Type B pancreatic cell (in vitro differentiated cells): Measurements from ENCODE around the gene SSBP3. TPM values are rescaled to one million over a fixed set of nuclear protein-coding genes. Genes with fewer than 3 reads are reported as not detected.
A peak's percentile ranks its signal among the peaks of the same experiment; 100 is the strongest.

Experiments
- DNase-seq: peaks from one replicate; pipeline ENCODE4 v3.0.0; 2021; ENCODE audit warnings: mixed read lengths; ENCODE audit not compliant: unreplicated experiment; ENCODE audit errors: extremely low spot score
- H3K27ac Mint-ChIP-seq: 2 replicates; pipeline ENCODE4 v1.8.0; 2021; ENCODE audit warnings: mild to moderate bottlenecking, mixed read lengths
- H3K27me3 Mint-ChIP-seq: 2 replicates; pipeline ENCODE4 v1.8.0; 2021; ENCODE audit warnings: mixed read lengths
- H3K36me3 Mint-ChIP-seq: 2 replicates; pipeline ENCODE4 v1.8.0; 2021; ENCODE audit warnings: mixed read lengths
- H3K4me1 Mint-ChIP-seq: one replicate; pipeline ENCODE4 v1.8.0; 2021; ENCODE audit warnings: mixed read lengths; ENCODE audit not compliant: unreplicated experiment
- H3K4me3 Mint-ChIP-seq: 2 replicates; pipeline ENCODE4 v1.8.0; 2021; ENCODE audit warnings: mild to moderate bottlenecking, mixed read lengths
- H3K9me3 Mint-ChIP-seq: 2 replicates; pipeline ENCODE4 v1.8.0; 2021; ENCODE audit warnings: mixed read lengths
- total RNA-seq: library from RNA; stranded (reverse); gene quantifications from 2 replicates; pipeline ENCODE4 v1.2.1, GENCODE V29; 2021; ENCODE audit warnings: low replicate concordance
- TF ChIP-seq, protein P1 (sequence below): fragments of 200-600 bp; sonication (generic); conservative IDR thresholded peaks from 2 replicates; pipeline ENCODE4 v1.5.0; 2021; ENCODE audit warnings: antibody characterized with exemption, mild to moderate bottlenecking

Gene SSBP3
- total RNA-seq, 1 donor from 2014 or later = 129 TPM

DNA sequence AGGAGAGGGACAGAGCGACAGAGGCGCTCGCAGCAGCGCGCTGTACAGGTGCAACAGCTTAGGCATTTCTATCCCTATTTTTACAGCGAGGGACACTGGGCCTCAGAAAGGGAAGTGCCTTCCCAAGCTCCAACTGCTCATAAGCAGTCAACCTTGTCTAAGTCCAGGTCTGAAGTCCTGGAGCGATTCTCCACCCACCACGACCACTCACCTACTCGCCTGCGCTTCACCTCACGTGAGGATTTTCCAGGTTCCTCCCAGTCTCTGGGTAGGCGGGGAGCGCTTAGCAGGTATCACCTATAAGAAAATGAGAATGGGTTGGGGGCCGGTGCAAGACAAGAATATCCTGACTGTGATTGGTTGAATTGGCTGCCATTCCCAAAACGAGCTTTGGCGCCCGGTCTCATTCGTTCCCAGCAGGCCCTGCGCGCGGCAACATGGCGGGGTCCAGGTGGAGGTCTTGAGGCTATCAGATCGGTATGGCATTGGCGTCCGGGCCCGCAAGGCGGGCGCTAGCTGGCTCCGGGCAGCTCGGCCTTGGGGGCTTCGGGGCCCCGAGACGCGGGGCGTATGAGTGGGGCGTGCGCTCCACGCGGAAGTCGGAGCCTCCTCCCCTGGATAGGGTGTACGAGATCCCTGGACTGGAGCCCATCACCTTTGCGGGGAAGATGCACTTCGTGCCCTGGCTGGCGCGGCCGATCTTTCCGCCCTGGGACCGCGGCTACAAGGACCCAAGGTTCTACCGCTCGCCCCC, 206.3 kb downstream of the SSBP3 start, which contains the start of the genes CYB5RL and MRPL37:
CYB5RL (minus strand) TSS at position 266 of the 754 bp plus-strand sequence. CDS start 4,414 bp downstream, outside the sequence.
MRPL37 (plus strand) TSS at position 403 of the 754 bp plus-strand sequence; CDS start at position 480, 77 bp downstream.
- Mint-ChIP-seq H3K27me3 (no peaks in the 10 kb centered on the region), H3K36me3 (no peaks in the 10 kb centered on the region), H3K4me3 (peak within 1 kb of the TSS; percentile 97), H3K9me3 (no peaks in the 10 kb centered on the region), H3K4me1 (peaks cover 24% of the 10 kb centered on the region), H3K27ac (peak within 1 kb of the TSS; percentile 87)
- TF ChIP-seq, protein P1, sequence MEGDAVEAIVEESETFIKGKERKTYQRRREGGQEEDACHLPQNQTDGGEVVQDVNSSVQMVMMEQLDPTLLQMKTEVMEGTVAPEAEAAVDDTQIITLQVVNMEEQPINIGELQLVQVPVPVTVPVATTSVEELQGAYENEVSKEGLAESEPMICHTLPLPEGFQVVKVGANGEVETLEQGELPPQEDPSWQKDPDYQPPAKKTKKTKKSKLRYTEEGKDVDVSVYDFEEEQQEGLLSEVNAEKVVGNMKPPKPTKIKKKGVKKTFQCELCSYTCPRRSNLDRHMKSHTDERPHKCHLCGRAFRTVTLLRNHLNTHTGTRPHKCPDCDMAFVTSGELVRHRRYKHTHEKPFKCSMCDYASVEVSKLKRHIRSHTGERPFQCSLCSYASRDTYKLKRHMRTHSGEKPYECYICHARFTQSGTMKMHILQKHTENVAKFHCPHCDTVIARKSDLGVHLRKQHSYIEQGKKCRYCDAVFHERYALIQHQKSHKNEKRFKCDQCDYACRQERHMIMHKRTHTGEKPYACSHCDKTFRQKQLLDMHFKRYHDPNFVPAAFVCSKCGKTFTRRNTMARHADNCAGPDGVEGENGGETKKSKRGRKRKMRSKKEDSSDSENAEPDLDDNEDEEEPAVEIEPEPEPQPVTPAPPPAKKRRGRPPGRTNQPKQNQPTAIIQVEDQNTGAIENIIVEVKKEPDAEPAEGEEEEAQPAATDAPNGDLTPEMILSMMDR = no peak
- DNase-seq = peak; percentile 90

DNA sequence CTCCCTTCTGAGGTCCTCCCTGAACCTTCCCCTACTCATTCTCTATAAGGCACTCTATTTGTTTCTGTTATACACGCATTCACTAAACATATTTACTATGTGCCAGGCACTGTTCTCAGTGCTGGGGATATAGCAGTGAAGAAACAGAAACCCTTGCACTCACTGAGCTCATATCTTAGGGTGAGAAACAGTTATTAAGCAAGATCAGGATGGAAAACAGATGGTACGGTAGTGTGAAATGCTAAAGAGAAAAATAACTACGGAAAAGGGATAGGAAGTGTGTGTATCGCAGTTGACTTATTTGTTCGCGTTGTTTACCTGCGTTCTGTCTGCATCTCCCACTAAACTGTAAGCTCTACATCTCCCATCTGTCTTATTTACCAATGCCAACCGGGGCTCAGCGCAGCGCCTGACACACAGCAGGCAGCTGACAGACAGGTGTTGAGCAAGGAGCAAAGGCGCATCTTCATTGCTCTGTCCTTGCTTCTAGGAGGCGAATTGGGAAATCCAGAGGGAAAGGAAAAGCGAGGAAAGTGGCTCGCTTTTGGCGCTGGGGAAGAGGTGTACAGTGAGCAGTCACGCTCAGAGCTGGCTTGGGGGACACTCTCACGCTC, 206.9 kb downstream of the SSBP3 start:
- Mint-ChIP-seq H3K27me3 (no peaks in the 10 kb centered on the region), H3K4me1 (peaks cover 24% of the 10 kb centered on the region), H3K36me3 (no peaks in the 10 kb centered on the region), H3K9me3 (no peaks in the 10 kb centered on the region), H3K4me3 (peak overlapping the region; percentile 97), H3K27ac (peak overlapping the region; percentile 87)
- TF ChIP-seq, protein P1 = no peak
- no peak for DNase-seq

DNA sequence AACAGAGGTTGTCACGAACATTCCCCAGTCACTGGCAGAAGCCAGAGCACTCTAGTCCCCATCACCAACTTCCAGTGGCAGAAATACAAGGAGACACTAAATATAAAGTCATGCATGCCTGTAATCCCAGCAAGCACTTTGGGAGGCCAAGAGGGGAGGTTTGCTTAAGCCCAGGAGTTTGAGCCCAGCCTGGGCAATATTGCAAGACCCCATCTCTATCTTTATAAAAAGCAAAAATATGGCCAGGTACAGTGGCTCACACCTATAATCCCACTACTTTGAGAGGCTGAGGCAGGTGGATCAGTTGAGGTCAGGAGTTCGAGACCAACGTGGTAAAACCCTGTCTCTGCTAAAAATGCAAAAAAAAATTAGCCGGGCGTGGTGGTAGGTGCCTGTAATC, 212.7 kb downstream of the SSBP3 start:
- Mint-ChIP-seq H3K4me3 (no peak overlapping the region), H3K27me3 (no peaks in the 10 kb centered on the region), H3K27ac (no peak overlapping the region), H3K36me3 (no peaks in the 10 kb centered on the region), H3K4me1 (no peaks in the 10 kb centered on the region), H3K9me3 (no peaks in the 10 kb centered on the region)
- TF ChIP-seq, protein P1 = no peak
- DNase-seq = no peak

DNA sequence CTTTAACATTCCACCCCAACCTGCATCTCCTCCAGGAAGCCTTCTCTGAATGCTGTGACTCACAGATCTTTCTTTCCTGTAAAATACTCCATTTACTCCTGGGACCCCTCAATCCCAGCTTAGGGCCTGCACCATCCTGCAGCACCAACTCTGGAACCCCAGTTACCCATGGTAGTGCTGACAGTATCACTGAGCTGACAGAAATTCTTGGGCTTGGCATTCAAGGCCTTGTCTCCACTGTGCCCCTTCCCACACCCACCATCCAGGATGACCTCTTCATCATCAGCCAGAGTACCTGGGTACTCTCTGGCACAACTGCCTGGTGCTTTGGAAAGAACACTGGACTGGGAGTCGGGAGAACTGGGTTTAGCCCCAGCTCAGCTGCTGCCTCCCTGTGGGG, 214.7 kb downstream of the SSBP3 start:
- no peak for DNase-seq
- Mint-ChIP-seq H3K36me3 (peaks cover 6% of the 10 kb centered on the region), H3K27ac (no peak overlapping the region), H3K9me3 (no peaks in the 10 kb centered on the region), H3K4me1 (no peaks in the 10 kb centered on the region), H3K27me3 (no peaks in the 10 kb centered on the region), H3K4me3 (no peak overlapping the region)
- TF ChIP-seq, protein P1 = no peak

DNA sequence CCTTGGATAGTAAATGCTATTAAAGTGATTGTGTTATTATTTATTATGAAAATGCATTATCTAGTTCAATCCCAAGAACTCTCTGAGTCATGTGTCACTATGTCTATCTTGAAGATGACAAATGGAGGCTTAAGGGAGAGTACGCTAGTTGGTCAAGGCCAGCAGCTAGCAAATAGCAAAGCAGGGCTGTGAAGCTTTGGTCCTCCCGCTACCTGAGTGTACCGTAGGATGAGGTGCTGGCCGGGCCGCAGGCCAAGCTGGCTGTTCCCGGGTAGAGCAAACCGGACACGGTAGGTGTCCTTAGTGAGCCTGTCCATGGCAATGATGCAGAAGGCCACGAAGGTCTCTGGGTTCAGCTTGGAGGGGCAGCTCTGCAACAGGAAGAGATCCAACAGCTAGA, 215.7 kb downstream of the SSBP3 start:
- H3K9me3 Mint-ChIP-seq = no peaks in the 10 kb centered on the region
- TF ChIP-seq, protein P1 = no peak
- DNase-seq = no peak
- peaks cover 11% of the 10 kb centered on the region for H3K36me3 Mint-ChIP-seq
- no peaks in the 10 kb centered on the region for H3K27me3 Mint-ChIP-seq
- H3K4me3 Mint-ChIP-seq = no peak overlapping the region
- no peak overlapping the region for H3K27ac Mint-ChIP-seq
- no peaks in the 10 kb centered on the region for H3K4me1 Mint-ChIP-seq
